GM18873 (cell line): Measurements from ENCODE around the gene FAM216B.

Source experiments
- ATAC-seq: cut with Tn5 transposase; IDR thresholded peaks from one replicate; pipeline ENCODE4 v1.9.1; 2021; ENCODE audit warnings: mild to moderate bottlenecking, moderate library complexity, moderate number of reproducible peaks; ENCODE audit not compliant: unreplicated experiment, low FRiP score

The FAM216B gene

GRCh38 chr13:42821437-42821836 is 40.1 kb downstream of the FAM216B start:
- no peak for ATAC-seq

GRCh38 chr13:42832341-42833096 is 51.1 kb downstream of the FAM216B start:
- no peak for ATAC-seq

- no peak for ATAC-seq
These were observed 53.6 kb downstream of the FAM216B start for GRCh38 chr13:42834946-42835345.

- no peak for ATAC-seq
These were observed 55.7 kb downstream of the FAM216B start for GRCh38 chr13:42836930-42837690.
